WTC11 (cell line): Measurements from ENCODE around the gene C1QTNF6.

Experiments used
- ARID4B ChIP-seq: sonication (generic); formaldehyde crosslinking; IDR thresholded peaks from 2 replicates; pipeline ENCODE4 v1.8.0; 2023; ENCODE audit warnings: missing genetic modification reagents, mild to moderate bottlenecking, borderline replicate concordance
- ATF1 ChIP-seq: sonication (generic); formaldehyde crosslinking; IDR thresholded peaks from 2 replicates; pipeline ENCODE4 v1.8.1; 2023; ENCODE audit warnings: mild to moderate bottlenecking, moderate library complexity, missing genetic modification reagents
- CREB1 ChIP-seq: sonication (generic); formaldehyde crosslinking; IDR thresholded peaks from 2 replicates; pipeline ENCODE4 v1.8.0; 2023; ENCODE audit warnings: mild to moderate bottlenecking, missing genetic modification reagents
- CTCF ChIP-seq: fragments of 200-600 bp; IDR thresholded peaks from 2 replicates; pipeline ENCODE4 v1.8.0; 2022; ENCODE audit warnings: antibody characterized with exemption
- E2F4 ChIP-seq: sonication (generic); formaldehyde crosslinking; IDR thresholded peaks from 2 replicates; pipeline ENCODE4 v1.8.1; 2022; ENCODE audit warnings: low read depth, mild to moderate bottlenecking, moderate library complexity, missing genetic modification reagents, borderline replicate concordance
- ESRRA ChIP-seq: sonication (generic); formaldehyde crosslinking; IDR thresholded peaks from 2 replicates; pipeline ENCODE4 v1.8.1; 2022; ENCODE audit warnings: mild to moderate bottlenecking, missing genetic modification reagents, borderline replicate concordance
- GABPB1 ChIP-seq: sonication (generic); formaldehyde crosslinking; IDR thresholded peaks from 2 replicates; pipeline ENCODE4 v1.8.1; 2023; ENCODE audit warnings: mild to moderate bottlenecking, missing genetic modification reagents
- JUN ChIP-seq: sonication (generic); formaldehyde crosslinking; IDR thresholded peaks from 2 replicates; pipeline ENCODE4 v1.8.0; 2023; ENCODE audit warnings: mild to moderate bottlenecking, missing genetic modification reagents
- PRDM15 ChIP-seq: sonication (generic); formaldehyde crosslinking; IDR thresholded peaks from 2 replicates; pipeline ENCODE4 v1.8.0; 2022; ENCODE audit warnings: missing genetic modification reagents
- PREB ChIP-seq: sonication (generic); formaldehyde crosslinking; IDR thresholded peaks from 2 replicates; pipeline ENCODE4 v1.8.1; 2022; ENCODE audit warnings: mild to moderate bottlenecking, missing genetic modification reagents, moderate library complexity, borderline replicate concordance
- SP1 ChIP-seq: sonication (generic); formaldehyde crosslinking; conservative IDR thresholded peaks from 2 replicates; pipeline ENCODE4 v1.8.1; 2022; ENCODE audit warnings: missing genetic modification reagents
- TEAD1 ChIP-seq: sonication (generic); formaldehyde crosslinking; IDR thresholded peaks from 2 replicates; pipeline ENCODE4 v1.8.0; 2022; ENCODE audit warnings: mild to moderate bottlenecking, missing genetic modification reagents
- USF2 ChIP-seq: sonication (generic); formaldehyde crosslinking; IDR thresholded peaks from 2 replicates; pipeline ENCODE4 v1.8.1; 2023; ENCODE audit warnings: mild to moderate bottlenecking, missing genetic modification reagents, moderate library complexity
- ZNF423 ChIP-seq: fragments of 250-450 bp; sonication (Bioruptor Pico); IDR thresholded peaks from 2 replicates; pipeline ENCODE4 v2.1.2; 2022; ENCODE audit warnings: mild to moderate bottlenecking, moderate library complexity

GRCh38 chr22:37145180-37146050, 42.6 kb downstream of the C1QTNF6 start:
- no peak for TF ChIP-seq CTCF
- TF ChIP-seq TEAD1 (CRISPR knock-in tag): no peak
- no peak for TF ChIP-seq USF2 (CRISPR knock-in tag)
- no peak for TF ChIP-seq ARID4B (CRISPR knock-in tag)
- no peak for TF ChIP-seq SP1 (CRISPR knock-in tag)
- no peak for TF ChIP-seq GABPB1 (CRISPR knock-in tag)
- no peak for TF ChIP-seq ATF1 (CRISPR knock-in tag)
- TF ChIP-seq E2F4 (CRISPR knock-in tag): no peak
- TF ChIP-seq ESRRA (CRISPR knock-in tag): no peak
- no peak for TF ChIP-seq ZNF423 (CRISPR knock-in tag)
- TF ChIP-seq PREB (CRISPR knock-in tag): no peak
- TF ChIP-seq JUN (CRISPR knock-in tag): no peak
- no peak for TF ChIP-seq PRDM15 (CRISPR knock-in tag)
- TF ChIP-seq CREB1: no peak
